IPS DF 19.7 (cell line): ENCODE data around the gene SNX20.

Experiments
- DNase-seq: peaks from one replicate; pipeline ENCODE4 v3.0.0-alpha.2; 2013; ENCODE audit warnings: low read depth, low spot score

Gene SNX20

DNA sequence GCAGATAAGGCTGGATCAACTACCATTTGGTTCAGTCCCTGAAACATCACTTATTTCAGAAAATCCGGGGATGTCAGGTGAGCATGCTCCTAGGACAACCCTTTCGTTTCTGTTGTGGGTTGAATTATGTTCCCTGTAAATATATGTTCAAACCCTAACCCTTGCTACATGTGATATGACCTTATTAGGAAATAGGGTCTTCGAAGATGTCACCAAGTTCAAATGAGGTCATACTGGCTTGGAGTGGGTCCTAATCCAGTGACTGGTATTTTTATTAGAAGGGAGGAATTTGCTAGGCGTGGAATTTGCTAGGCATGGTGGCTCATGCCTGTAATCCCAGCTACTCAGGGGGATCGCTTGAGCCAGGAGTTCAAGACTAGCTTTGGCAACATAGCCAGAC lies 21.3 kb downstream of the SNX20 start:
- DNase-seq: no peak

DNA sequence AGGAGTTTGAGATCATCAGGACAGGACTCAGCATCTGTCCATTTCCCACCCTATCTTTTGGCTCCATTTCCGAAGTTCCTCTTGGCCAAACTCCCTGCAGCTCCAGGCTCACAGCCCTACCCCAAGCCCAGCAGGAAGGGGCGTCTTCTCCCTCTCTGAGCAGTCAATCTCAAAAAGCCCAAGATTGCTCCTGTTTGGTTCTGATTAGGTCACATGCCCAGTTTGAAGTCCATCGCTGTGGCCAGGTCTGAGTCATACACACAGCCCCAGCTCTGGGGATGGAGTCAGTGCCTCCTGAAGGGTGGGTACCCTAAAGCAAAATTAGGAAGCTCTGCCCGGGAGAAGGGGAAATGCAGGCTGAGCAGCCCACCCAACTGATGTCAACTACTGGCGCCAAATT lies 23.9 kb downstream of the SNX20 start:
- no peak for DNase-seq

DNA sequence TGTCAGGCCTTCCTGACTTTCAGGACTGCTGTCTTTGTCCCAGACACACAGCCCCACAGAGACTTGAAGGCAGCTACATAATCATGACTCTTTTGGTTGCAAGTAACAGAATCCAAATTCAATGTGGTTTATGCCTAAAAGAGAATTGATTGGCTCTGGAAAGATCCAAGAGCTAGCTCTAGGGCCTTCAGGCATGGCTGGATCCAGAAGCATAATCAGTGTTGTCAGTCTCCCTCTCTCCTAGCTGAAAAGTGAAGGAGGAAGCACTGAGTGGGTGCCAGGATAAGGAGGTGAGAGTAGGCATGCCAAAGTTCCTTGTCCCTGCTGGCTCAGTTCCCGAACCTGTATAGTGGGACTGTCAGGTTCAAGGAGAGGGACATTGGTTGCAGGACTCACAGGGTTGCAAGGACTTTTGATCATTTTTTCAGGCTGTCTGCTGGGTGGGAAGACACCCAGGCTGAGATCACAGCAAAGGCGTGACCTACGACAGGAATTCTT lies 25.5 kb downstream of the SNX20 start:
- DNase-seq: no peak

DNA sequence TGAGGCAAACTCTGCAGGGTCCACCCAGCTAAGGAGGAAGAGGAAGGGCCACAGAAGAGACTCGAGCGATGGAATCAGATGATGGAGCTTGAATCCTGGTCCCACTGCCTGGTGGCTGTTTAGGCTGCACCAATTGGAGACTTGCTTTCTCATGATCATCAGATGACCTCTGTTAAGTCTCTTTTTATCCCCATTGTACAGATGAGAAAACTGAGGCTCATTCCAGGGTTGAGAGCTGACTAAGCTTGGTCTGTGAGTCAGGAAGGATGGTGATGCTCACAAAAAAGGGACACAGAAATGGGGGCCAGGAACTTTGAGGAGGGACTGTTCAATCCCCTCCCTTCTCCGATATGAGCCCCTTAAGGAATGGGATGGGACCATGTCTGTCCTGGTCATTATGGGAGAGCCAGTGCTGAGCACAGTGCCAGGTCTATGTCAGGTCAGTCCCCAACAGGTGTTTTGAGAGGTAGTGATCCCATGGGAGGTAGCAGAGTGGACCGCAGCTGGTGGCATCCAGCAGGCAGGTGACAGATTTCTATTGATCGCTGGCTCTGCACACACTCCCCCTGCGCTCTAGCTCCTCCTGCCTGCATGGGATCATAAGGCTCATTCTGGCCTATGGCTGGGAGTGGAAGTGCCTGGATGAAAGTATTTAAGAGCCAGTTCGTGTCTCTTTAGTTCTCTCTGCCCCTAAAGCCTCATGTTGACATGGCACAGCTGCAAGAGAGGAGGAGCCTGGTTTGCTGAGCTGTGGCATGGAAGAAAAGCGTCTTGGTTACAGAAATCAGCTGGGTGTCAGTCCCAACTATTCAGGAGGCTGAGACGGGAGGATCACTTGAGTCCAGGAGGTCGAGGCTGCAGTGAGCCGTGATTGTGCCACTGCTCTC lies 27.2 kb downstream of the SNX20 start:
- no peak for DNase-seq

DNA sequence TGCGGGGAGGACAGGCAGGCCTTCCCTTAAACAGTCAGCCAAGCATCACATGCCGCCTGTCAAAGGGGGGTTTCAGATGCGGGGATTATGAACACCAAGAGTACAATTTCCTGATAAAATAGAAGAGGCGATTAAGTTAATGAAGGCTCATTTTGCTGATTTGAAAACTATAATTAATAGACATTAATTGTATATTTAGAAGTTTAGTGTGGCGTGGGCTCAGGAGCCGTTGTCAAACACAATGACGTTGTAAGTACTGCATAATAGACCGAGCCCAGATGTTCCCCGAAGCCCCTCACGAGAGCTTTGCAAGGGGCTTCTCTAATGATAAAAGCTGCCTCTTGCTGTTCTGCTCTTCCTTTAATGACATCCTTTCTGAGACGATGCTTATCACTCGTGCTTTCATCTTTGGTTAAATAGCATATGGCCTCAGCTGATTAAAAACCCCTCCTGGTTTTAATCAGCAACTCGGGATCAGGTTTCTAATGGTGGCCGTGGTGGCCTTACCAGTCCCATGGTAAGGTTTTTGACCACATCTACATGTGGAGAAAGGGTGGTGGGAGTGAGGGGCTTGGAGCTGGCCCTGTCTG lies 28.2 kb downstream of the SNX20 start:
- DNase-seq: no peak

DNA sequence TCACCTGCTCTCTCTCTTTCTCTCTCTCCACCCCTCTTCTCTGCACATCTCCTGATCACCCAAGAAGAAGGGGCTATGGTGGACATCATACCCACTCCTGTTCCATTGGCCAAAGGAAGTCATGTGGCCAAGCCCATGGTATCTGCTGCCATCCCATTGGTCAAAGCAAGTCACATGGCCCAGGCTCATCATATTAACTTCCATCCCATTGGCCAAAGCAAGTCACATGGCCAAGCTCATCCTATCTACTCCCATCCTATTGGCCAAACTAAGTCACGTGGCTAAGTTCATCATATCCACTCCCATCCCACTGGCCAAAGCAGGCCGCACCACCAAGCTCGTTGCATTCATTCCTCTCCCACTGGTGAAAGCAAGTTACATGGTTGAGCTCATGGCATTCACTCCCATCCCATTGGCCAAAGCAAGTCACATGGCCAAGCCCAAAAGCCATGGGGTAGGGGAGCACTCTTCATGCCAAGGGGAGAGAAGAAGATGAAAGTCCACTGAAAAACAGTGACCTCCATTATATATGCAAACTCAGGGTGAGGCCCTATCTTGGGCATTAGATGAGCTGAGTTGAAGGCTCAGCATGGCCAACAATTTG lies 29.2 kb downstream of the SNX20 start:
- no peak for DNase-seq

DNA sequence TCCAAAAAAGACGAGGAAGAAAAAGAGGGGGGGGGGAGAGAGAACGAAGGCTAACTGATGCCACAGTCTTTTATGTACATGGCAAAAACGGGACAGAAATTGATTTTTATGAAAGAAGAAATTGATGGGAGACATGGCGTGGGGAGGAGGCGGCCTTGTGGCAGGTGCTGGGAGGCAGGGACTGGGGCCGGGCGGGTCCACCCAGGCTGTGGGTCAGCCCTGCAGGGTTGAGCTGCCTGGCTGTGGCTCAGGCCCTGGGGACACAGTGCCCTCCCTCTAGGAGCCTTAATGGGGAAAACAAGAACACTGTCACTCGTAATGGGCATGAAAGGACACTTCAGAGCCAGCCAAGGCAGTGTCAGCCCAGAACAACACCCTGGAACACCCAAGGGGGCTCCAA lies 34.8 kb downstream of the SNX20 start:
- no peak for DNase-seq

DNA sequence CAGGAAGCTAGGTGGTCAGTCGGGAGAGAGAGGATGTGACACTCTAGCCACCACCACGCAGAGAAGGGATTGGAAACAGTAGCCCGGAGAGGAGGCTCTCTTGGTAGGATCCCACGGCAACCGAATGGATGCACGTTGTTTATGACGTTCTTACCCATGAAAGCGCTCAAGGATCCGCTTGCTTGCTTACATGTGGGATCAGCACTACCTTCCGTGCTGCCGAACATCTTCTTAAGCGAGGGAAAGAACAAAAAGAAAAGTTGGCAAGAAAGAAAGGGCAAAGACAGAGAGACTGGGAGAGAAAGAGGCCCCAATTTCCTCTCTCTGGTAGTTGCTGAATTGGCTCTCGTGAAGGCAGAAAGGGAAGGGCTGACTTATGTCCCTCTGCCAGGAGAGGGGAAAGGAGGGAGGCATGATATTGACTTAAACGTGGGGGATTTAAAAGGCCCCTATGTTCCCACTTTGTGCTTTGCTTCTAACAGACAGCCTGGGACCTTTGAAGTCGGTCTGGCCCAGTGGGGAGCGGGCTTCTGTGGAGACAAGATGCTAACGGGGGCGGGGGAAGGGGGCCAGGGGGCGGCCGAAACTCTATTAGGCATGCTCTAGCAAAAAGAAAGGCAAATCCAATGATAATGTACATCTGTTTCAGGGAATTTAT lies 35.4 kb downstream of the SNX20 start:
- DNase-seq: no peak

DNA sequence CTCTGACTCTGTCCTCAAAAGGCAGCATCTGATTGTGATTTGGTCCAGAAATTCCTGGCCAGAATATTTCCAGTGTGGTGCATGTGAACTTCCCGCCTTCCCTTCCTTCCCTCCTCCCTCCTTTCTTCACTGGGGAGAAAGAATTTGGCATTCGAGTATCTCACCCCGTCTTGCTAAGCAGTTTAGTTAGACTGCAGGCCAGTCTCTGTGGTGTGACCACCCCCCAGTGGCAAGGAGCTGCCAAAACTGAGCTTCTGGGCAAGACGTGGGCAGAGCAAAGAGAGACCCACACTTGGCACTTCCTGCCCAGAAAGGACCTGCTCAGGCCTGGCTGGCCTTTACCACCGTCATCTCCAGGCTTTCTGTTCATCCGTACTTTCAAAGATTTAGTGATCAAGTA lies 36.4 kb downstream of the SNX20 start:
- no peak for DNase-seq

DNA sequence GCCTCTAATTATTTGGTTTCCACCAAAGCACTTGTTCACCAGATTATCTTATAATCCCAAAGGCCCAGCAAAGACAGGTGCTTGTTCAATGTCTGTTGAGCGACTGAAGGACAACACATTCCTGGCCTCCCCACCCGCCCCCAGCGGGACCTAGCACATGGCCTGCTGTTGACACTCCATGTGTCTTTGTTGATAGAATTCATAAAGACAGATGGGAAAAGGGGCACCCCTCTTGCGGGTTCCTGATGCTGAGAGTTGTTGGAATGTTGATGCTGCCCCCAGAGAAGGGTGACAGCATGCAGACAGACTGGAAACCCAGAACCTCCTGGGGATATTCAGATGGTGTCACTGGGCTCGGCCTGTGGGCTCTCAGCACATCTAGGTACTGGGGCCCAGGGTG lies 36.9 kb downstream of the SNX20 start:
- DNase-seq: no peak

DNA sequence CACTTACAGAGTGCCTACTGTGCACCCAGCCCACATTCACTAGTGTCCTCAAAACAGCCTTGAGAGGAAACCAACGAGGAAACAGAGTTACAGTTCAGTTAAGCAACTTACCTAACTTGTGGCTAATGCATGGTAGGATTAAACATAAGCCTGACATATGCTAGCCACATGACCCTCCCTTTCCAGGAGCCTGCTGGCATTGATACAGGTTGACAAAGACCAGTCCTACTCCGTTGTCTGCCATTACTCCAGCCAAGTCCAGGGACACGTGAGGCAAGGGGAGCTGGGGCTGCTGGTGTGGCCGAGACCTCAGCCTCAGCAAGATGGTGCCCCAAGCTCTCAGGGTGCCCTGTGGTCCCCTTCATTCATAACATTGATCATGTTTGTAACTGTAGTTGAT lies 37.9 kb downstream of the SNX20 start:
- DNase-seq: no peak

DNA sequence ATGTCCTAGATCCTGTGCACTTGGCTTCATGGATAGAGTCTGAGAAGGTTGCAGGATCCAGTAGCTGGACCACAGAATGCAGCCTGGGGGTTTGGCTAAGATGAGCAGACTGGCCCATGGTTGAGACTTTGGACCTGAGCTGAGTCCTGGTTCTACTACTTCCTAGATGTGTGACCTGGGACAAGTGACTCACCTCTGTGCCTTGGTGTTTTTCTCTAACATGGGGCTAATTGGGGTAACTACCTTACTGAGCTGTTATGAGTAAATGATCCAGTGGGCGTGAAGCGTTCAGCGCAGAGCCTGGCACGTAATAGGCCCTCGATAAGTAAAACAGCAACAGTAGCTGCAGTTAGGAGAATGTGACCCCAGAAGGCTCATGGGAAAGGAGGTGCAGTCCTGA lies 38.8 kb downstream of the SNX20 start:
- no peak for DNase-seq

DNA sequence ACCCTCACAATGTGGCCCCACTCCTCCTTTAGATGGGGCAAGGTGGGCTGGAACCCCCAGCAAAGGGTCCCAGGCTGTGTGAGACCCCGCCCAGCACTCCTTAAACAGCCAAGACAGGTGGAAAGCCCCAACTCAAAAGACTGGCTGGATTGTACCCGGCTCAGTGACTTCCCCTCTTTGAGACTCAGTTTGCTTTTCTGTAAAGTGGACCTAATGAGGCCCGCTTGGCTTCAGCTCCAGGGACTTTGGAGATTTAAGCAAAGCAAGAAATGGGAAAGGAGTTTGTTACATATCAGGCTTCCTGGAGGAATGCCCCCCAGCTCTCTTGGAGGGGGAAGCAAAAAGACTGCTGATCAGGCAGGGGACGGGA lies 39.3 kb downstream of the SNX20 start:
- DNase-seq: no peak

DNA sequence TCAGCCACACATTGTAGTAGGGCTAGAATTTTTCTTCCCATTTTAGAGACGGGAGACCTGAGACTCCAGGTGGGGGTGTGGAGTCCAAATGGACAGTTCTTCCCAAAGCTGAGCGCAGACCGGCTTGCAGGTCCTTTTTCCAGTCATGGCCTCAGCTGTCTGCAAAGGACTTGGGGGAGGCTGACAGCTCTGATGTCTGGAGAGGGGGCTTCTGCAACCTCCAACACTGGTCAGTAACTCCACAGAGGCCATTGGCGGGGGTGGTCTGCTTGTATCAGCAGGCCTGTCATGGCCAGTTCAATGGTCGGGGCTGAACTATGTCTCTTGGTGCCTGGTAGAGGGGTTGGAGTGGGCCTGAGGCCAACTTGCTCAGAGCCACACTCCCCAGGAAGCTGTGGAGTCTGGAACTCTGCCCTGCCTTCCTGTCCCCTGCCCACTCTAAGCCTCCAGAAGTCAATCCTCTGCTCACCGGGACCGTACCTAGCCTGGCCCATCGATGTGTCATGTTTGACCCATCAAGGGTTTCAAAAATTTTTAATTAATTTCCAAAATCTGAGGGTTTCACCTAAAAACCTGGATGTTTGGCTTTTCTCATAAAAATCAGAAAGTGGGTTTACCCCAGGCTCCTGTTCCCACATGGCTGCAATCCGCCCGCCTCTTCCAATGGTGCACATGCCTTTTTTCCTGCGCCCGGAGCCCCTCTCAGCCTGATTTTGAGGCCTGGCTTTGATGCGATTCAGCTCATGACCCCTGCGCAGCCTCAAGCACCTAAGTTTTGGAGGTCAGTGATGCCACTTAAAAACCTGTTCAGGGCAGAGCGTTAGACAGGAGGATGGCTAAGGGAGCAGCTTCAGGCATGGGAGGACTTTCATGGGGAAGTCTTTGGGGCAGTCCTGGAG lies 39.9 kb downstream of the SNX20 start:
- no peak for DNase-seq

DNA sequence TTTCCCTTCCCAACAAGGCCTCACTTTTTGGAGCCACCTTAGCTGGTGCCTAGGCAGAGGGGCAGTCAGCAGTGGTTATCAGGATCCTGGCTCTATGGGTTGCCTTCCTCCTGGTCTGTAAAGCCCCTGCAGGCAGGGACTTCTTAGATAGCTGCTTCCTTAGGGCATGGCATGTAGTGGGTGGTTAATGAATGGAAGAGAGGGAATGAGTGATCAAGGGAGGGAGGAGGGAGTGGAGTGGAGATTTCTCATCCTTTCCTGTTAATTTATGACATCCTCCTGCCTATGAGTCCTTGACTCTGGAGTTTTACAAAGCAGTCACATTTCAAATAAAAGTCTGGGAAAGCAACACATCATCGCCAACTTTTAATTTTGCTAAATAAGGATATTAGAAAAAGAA lies 40.7 kb downstream of the SNX20 start:
- no peak for DNase-seq

DNA sequence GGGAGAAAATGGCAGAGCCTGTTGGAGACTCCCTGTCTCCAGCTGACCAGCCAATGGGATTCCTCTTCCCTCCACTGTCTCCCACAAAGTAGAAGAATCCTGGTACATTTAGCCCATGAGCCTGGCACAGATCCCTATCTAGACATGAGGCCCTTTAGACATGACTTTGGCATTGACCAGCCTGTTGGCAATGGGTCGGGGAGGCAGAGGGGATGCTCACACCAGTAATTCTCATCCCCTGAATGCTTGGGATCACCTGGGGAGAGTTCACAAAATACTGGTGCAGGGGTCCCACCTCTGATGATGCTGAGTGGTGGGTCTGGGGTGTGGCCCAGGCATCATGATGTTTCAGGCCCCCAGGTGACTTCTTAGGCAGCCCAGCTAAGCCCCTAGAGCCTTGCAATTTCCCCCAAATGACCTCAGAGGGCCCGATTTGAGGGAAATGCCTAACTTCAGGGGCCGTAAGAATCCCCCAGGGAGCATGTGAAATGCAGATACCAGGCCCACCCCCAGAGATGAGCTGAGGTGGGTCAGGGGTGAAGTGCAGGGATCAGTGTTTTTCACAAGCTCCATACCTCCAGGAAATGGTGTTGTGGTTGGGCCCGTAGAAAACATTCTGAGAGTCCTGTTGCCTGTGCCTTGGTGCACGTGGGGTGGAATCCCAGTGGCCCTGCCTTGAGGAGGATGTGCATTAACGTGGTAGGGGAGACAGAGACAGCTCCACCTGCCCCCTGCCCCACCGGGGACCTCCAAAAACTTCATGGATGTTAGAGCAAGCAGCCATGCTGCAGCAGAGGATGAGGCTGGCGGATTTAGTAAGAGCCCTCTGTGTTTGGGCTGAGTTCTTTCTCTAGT lies 42.1 kb downstream of the SNX20 start:
- DNase-seq: no peak

DNA sequence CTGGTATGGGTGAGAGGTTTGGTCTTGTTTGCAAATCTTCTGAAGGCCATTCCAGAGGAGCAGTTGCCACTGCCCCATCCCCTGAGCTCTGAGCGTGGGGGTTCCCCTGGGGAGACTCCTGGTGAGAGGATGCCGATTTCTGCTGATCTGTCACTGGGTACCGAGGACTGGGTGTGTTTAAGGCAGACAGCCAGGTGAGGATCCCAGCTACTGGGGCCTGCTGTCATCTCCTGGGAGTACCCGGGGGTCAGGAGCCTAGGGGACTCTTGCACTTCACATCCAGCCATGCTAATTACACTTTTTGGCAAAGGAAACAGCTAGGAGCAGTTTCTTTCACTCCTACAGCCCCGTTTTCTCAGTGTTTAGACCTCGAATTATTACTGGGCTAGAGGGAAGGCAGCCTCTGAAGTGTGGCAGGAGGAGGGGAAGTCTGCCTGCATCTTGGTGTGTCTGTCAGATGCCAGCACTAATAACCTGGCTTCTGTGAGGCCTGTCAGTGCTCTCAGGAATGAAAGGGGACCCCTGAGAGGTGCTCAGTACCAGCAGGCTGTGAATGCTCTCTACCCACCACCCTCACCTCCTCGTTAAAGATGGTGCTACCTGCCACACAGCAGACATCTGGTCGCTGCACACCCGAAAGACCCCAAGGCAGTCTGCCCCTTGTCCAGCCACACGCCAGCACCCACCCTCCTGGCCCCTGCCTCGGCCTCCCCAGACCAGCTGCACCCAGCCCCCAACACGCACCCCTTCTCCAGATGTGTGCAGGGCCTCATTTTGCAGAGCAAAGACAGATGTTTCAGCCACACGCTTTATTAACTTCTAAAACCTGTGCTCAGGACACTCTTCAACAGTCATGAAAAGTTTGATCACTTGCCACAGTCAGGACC lies 43.2 kb downstream of the SNX20 start:
- DNase-seq: no peak

DNA sequence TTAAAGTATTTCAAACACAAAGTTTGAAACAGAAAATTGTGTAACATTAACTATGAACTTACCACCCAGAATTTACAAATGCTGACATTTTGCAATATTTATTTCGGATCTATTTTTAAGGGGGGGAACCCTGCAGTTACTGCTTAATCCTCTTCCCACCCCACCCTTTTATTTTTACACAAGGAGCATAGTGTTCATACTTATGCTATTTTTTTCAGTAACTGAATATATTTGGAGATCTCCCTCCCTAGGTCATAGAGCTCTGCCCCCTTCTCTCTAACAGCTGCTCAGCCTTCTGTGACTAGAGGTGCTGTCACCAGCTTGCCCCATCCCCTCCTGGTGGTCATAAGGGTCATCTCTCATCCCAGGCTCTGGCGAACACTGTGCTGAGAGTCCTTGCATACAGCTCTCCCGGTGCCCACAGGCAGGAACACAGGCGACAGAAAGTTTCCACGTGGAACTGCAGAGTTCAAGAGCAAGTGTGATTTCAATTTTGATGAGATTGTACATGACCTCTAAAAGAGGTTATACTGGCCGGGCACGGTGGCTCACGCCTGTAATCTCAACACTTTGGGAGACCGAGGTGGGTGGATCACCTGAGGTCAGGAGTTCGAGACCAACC lies 44.2 kb downstream of the SNX20 start:
- no peak for DNase-seq
